HEK293 (cell line): ENCODE results near the gene ABHD12.

Experiments
- CTCF ChIA-PET: fragments of 350-600 bp; formaldehyde crosslinking; extraction: SDS; loops from one replicate; lab custom pipeline; 2021; ENCODE audit warnings: antibody characterized with exemption; lab: Yijun Ruan, JAX
- POLR2A ChIA-PET: fragments of 300-600 bp; formaldehyde crosslinking; extraction: SDS; loops from one replicate; lab custom pipeline; 2020; ENCODE audit warnings: antibody characterized with exemption, inconsistent platforms; lab: Yijun Ruan, JAX
- H3K27ac ChIP-seq: fragments of 200-500 bp; sonication (Bioruptor generic); 2 replicates; pipeline ENCODE4 v1.5.1; 2014; ENCODE audit warnings: low read depth, low read length, control low read depth, inconsistent platforms; ENCODE audit errors: extremely low read depth
- H3K36me3 ChIP-seq, 2 experiments: fragments of 200-500 bp in 1 of 2; sonication (Bioruptor generic) in 1 of 2; 1 replicate in 1 of 2; 2 replicates in 1 of 2; pipeline ENCODE4 v1.5.1; 2014 to 2017; ENCODE audit warnings: inconsistent platforms in 2 of 2, low read length in 2 of 2; ENCODE audit not compliant: control insufficient read depth in 2 of 2, insufficient read depth in 1 of 2
- H3K4me1 ChIP-seq: fragments of 200-500 bp; sonication (Bioruptor generic); 2 replicates; pipeline ENCODE4 v1.5.1; 2014; ENCODE audit warnings: mild to moderate bottlenecking, low read length, inconsistent platforms; ENCODE audit not compliant: control insufficient read depth, insufficient read depth
- H3K4me3 ChIP-seq: 2 replicates; pipeline ENCODE4 v1.5.1; 2011; ENCODE audit warnings: low read depth, mild to moderate bottlenecking, control low read depth, low read length, moderate library complexity
- H3K9me3 ChIP-seq: fragments of 200-500 bp; sonication (Bioruptor generic); 2 replicates; pipeline ENCODE4 v1.5.1; 2014; ENCODE audit warnings: low read depth, low read length, inconsistent platforms; ENCODE audit not compliant: control insufficient read depth, insufficient read depth
- GFI1B ChIP-seq: fragments of 450-650 bp; formaldehyde crosslinking; IDR thresholded peaks from 2 replicates; pipeline ENCODE4 v1.5.1; 2016; ENCODE audit warnings: missing biosample characterization, missing genetic modification characterization
- IKZF3 ChIP-seq: fragments of 450-650 bp; IDR thresholded peaks from 2 replicates; pipeline ENCODE4 v1.5.0; 2018; ENCODE audit warnings: missing biosample characterization, mild to moderate bottlenecking, missing genetic modification characterization, moderate library complexity
- KLF10 ChIP-seq: fragments of 450-650 bp; IDR thresholded peaks from 2 replicates; pipeline ENCODE4 v1.5.1; 2018; ENCODE audit warnings: missing biosample characterization, mild to moderate bottlenecking, missing genetic modification characterization
- PRDM1 ChIP-seq: fragments of 450-650 bp; formaldehyde crosslinking; IDR thresholded peaks from 2 replicates; pipeline ENCODE4; 2016; ENCODE audit warnings: missing biosample characterization, missing genetic modification characterization
- SCRT2 ChIP-seq: fragments of 450-650 bp; formaldehyde crosslinking; IDR thresholded peaks from 2 replicates; pipeline ENCODE4 v1.5.1; 2016; ENCODE audit warnings: missing biosample characterization, missing genetic modification characterization
- SP2 ChIP-seq: fragments of 450-650 bp; formaldehyde crosslinking; IDR thresholded peaks from 2 replicates; pipeline ENCODE4 v1.5.1; 2016; ENCODE audit warnings: missing biosample characterization, missing genetic modification characterization
- SP3 ChIP-seq: fragments of 450-650 bp; formaldehyde crosslinking; IDR thresholded peaks from 2 replicates; pipeline ENCODE4 v1.5.1; 2016; ENCODE audit warnings: missing biosample characterization, missing genetic modification characterization
- ZEB2 ChIP-seq: fragments of 450-650 bp; formaldehyde crosslinking; IDR thresholded peaks from 2 replicates; pipeline ENCODE4 v1.5.1; 2016; ENCODE audit warnings: missing biosample characterization, missing genetic modification characterization
- ZNF132 ChIP-seq: fragments of 450-650 bp; formaldehyde crosslinking; IDR thresholded peaks from 2 replicates; pipeline ENCODE4 v1.5.1; 2017; ENCODE audit warnings: missing biosample characterization, missing genetic modification characterization, borderline replicate concordance
- ZNF133 ChIP-seq: fragments of 450-650 bp; formaldehyde crosslinking; IDR thresholded peaks from 2 replicates; pipeline ENCODE4 v1.5.1; 2016; ENCODE audit warnings: missing biosample characterization, missing genetic modification characterization
- ZNF16 ChIP-seq: fragments of 450-650 bp; formaldehyde crosslinking; IDR thresholded peaks from 2 replicates; pipeline ENCODE4 v1.5.1; 2016; ENCODE audit warnings: low read depth, missing biosample characterization, missing genetic modification characterization
- ZNF24 ChIP-seq: fragments of 450-650 bp; formaldehyde crosslinking; IDR thresholded peaks from 2 replicates; pipeline ENCODE4 v1.5.1; 2016; ENCODE audit warnings: missing biosample characterization, missing genetic modification characterization
- ZNF362 ChIP-seq: fragments of 450-650 bp; formaldehyde crosslinking; IDR thresholded peaks from 2 replicates; pipeline ENCODE4 v1.5.1; 2016; ENCODE audit warnings: missing biosample characterization, missing genetic modification characterization
- ZNF366 ChIP-seq: fragments of 450-650 bp; formaldehyde crosslinking; conservative IDR thresholded peaks from 2 replicates; pipeline ENCODE4 v1.5.1; 2016; ENCODE audit warnings: missing biosample characterization, missing genetic modification characterization
- ZNF529 ChIP-seq: fragments of 450-650 bp; formaldehyde crosslinking; IDR thresholded peaks from 2 replicates; pipeline ENCODE4 v1.5.1; 2017; ENCODE audit warnings: missing genetic modification characterization, missing biosample characterization; ENCODE audit not compliant: insufficient replicate concordance
- ZNF560 ChIP-seq: fragments of 450-650 bp; formaldehyde crosslinking; IDR thresholded peaks from 2 replicates; pipeline ENCODE4 v1.5.1; 2017; ENCODE audit warnings: missing biosample characterization, missing genetic modification characterization, borderline replicate concordance
- ZNF600 ChIP-seq: fragments of 450-650 bp; formaldehyde crosslinking; IDR thresholded peaks from 2 replicates; pipeline ENCODE4 v1.5.1; 2016; ENCODE audit warnings: missing biosample characterization, missing genetic modification characterization
- ZNF792 ChIP-seq: fragments of 450-650 bp; formaldehyde crosslinking; IDR thresholded peaks from 2 replicates; pipeline ENCODE4 v1.5.1; 2016; ENCODE audit warnings: missing biosample characterization, missing genetic modification characterization
- ZSCAN16 ChIP-seq: fragments of 450-650 bp; formaldehyde crosslinking; IDR thresholded peaks from 2 replicates; pipeline ENCODE4 v1.5.1; 2016; ENCODE audit warnings: missing biosample characterization, missing genetic modification characterization
- TF ChIP-seq, protein P1 (sequence below): fragments of 450-650 bp; formaldehyde crosslinking; IDR thresholded peaks from 2 replicates; pipeline ENCODE4 v1.5.1; 2017; ENCODE audit warnings: missing biosample characterization, missing genetic modification characterization
- TF ChIP-seq, protein P2 (sequence below): fragments of 450-650 bp; formaldehyde crosslinking; IDR thresholded peaks from 2 replicates; pipeline ENCODE4 v1.5.1; 2016; ENCODE audit warnings: missing biosample characterization, missing genetic modification characterization
- TF ChIP-seq, protein P3 (sequence below): fragments of 450-650 bp; formaldehyde crosslinking; IDR thresholded peaks from 2 replicates; pipeline ENCODE4 v1.5.1; 2016; ENCODE audit warnings: missing biosample characterization, missing genetic modification characterization

Gene ABHD12

GRCh38 chr20:25250508-25250907, 140.1 kb downstream of the ABHD12 start:
- ChIA-PET CTCF (interaction anchor here (0.8 to 0.9 kb wide), 3 partner anchors 14 to 185 kb away, joined by 3 read pairs; no protein-coding TSS in a partner anchor), POLR2A (interaction anchor here (1.3 kb wide), 1 partner anchor 28 kb away, joined by 4 read pairs; no protein-coding TSS in a partner anchor)
- Histone ChIP-seq H3K4me3 (no peak overlapping the region), H3K36me3 (peaks cover 0 to 3% of the 10 kb centered on the region in 2 experiments; a peak in 1 of 3 replicates), H3K27ac (no peak overlapping the region), H3K9me3 (no peaks in the 10 kb centered on the region), H3K4me1 (peaks cover 27% of the 10 kb centered on the region)
- TF ChIP-seq ZSCAN16 (tag by site-specific recombination) (no peak), ZNF362 (tag by site-specific recombination) (0 out of 2 replicates have a peak, but pooled peaks have one; percentile 18), ZNF600 (peak; percentile 51), ZNF24 (tag by site-specific recombination) (no peak), SCRT2 (tag by site-specific recombination) (no peak), IKZF3 (peak; percentile 85), ZNF792 (tag by site-specific recombination) (no peak), ZNF366 (tag by site-specific recombination) (peak; percentile 55; the same call in 1 of the 2 replicates), ZNF132 (tag by site-specific recombination) (no peak), ZNF16 (peak; percentile 62; the same call in 1 of the 2 replicates), ZNF133 (no peak), SP2 (tag by site-specific recombination) (0 out of 2 replicates have a peak, but pooled peaks have one; percentile 17), PRDM1 (0 out of 2 replicates have a peak, but pooled peaks have one; percentile 35), ZNF529 (tag by site-specific recombination) (no peak), KLF10 (tag by site-specific recombination) (0 out of 2 replicates have a peak, but pooled peaks have one; percentile 15), ZNF560 (no peak), GFI1B (tag by site-specific recombination) (no peak), ZEB2 (tag by site-specific recombination) (0 out of 2 replicates have a peak, but pooled peaks have one; percentile 42), SP3 (0 out of 2 replicates have a peak, but pooled peaks have one; percentile 14)
- TF ChIP-seq, protein P1, sequence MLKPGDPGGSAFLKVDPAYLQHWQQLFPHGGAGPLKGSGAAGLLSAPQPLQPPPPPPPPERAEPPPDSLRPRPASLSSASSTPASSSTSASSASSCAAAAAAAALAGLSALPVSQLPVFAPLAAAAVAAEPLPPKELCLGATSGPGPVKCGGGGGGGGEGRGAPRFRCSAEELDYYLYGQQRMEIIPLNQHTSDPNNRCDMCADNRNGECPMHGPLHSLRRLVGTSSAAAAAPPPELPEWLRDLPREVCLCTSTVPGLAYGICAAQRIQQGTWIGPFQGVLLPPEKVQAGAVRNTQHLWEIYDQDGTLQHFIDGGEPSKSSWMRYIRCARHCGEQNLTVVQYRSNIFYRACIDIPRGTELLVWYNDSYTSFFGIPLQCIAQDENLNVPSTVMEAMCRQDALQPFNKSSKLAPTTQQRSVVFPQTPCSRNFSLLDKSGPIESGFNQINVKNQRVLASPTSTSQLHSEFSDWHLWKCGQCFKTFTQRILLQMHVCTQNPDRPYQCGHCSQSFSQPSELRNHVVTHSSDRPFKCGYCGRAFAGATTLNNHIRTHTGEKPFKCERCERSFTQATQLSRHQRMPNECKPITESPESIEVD (tag by site-specific recombination), result peak; percentile 97
- TF ChIP-seq, protein P2, sequence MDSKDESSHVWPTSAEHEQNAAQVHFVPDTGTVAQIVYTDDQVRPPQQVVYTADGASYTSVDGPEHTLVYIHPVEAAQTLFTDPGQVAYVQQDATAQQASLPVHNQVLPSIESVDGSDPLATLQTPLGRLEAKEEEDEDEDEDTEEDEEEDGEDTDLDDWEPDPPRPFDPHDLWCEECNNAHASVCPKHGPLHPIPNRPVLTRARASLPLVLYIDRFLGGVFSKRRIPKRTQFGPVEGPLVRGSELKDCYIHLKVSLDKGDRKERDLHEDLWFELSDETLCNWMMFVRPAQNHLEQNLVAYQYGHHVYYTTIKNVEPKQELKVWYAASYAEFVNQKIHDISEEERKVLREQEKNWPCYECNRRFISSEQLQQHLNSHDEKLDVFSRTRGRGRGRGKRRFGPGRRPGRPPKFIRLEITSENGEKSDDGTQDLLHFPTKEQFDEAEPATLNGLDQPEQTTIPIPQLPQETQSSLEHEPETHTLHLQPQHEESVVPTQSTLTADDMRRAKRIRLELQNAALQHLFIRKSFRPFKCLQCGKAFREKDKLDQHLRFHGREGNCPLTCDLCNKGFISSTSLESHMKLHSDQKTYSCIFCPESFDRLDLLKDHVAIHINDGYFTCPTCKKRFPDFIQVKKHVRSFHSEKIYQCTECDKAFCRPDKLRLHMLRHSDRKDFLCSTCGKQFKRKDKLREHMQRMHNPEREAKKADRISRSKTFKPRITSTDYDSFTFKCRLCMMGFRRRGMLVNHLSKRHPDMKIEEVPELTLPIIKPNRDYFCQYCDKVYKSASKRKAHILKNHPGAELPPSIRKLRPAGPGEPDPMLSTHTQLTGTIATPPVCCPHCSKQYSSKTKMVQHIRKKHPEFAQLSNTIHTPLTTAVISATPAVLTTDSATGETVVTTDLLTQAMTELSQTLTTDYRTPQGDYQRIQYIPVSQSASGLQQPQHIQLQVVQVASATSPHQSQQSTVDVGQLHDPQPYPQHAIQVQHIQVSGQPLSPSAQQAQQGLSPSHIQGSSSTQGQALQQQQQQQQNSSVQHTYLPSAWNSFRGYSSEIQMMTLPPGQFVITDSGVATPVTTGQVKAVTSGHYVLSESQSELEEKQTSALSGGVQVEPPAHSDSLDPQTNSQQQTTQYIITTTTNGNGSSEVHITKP (tag by site-specific recombination), result peak; percentile 30; the same call in 1 of the 2 replicates
- TF ChIP-seq, protein P3, sequence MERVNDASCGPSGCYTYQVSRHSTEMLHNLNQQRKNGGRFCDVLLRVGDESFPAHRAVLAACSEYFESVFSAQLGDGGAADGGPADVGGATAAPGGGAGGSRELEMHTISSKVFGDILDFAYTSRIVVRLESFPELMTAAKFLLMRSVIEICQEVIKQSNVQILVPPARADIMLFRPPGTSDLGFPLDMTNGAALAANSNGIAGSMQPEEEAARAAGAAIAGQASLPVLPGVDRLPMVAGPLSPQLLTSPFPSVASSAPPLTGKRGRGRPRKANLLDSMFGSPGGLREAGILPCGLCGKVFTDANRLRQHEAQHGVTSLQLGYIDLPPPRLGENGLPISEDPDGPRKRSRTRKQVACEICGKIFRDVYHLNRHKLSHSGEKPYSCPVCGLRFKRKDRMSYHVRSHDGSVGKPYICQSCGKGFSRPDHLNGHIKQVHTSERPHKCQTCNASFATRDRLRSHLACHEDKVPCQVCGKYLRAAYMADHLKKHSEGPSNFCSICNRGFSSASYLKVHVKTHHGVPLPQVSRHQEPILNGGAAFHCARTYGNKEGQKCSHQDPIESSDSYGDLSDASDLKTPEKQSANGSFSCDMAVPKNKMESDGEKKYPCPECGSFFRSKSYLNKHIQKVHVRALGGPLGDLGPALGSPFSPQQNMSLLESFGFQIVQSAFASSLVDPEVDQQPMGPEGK (tag by site-specific recombination), result peak; percentile 50; the same call in 1 of the 2 replicates
